Stimulated activated CD8-positive, alpha-beta memory T cell treated with anti-CD3 and anti-CD28 coated beads, Interleukin-7, amount 100 ng/mL, for 4 hours (primary cell): ENCODE results near the gene AK9.

Source experiments
- DNase-seq, 2 donors: peaks; one replicate each; pipeline ENCODE4 v3.0.0-alpha.2; 2020; ENCODE audit warnings: low read depth in 2 of 2

AK9 gene

DNA sequence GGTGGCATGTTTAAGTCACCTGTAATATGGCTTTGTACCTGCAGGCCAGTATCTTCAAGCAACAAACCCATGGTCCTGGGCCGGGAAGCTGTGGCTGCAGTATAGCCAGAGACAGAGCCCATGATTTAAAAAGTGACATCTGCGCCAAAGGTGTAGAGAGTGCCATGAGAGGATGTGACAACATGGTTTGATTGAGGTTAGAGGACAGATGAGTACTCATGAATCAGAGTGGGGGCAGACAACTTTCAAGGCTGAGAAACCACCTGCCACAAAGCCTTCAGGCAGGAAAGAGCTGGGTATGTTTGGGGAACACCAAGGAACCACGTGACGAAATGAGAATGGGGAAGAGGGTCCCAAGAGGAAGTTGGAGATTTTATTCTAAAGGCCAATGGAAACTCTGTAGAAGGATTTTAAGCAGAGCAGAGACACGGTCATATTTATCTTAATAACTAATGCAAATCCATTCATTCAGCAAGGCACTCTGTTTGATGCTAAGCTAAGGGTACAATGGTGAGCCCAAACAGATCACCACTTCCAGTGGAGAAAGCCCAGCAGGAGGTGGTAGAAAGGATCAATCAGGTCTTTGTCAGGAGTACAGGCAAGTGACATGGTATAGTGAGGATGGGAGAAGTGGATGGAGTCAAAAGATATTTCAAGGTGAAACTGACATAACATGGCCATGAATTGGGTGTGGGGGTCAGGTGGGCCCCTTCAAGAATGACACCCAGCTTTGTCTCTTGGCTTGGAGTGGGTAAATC is 232.0 kb downstream of the AK9 start:
- DNase-seq, result peak; percentile 31 to 36

- DNase-seq, result no peak
These were observed 233.4 kb downstream of the AK9 start for GRCh38 chr6:109457562-109457996.

GRCh38 chr6:109456710-109457561 is 234.1 kb downstream of the AK9 start:
- no peak for DNase-seq

DNA sequence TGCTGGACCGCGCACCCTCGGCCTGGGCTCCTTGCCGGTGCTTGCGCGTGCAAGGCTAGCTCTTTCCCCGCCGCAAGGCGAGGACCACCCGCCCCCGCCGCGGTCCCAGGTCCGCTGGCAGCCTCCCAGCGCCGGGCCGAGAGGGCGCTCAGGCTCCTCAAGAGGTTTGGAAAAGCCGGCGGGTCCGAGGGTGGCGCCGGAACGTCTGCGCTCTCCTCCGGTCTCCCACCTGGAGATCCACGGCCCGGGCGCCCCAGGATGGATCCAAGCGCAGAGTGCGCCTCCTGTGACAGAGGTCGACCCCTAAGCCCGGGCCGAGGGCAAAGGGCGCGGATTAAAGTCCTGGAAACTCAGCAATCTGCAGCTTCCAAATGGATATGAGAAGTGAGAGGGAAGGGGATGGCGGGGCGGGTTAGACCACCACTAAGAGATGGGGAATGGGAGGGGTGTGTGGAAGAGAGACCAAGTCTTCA is 234.9 kb downstream of the AK9 start:
- no peak for DNase-seq

GRCh38 chr6:109455437-109456110 is 235.4 kb downstream of the AK9 start, which contains the start of gene MICAL1:
MICAL1 (minus strand) TSS chr6:109455772; CDS start chr6:109454196, 1,576 bp downstream.
- DNase-seq, result peak; percentile 33 to 64

GRCh38 chr6:109454496-109455436 is 236.2 kb downstream of the AK9 start:
- DNase-seq, result peak; percentile 50 to 58

DNA sequence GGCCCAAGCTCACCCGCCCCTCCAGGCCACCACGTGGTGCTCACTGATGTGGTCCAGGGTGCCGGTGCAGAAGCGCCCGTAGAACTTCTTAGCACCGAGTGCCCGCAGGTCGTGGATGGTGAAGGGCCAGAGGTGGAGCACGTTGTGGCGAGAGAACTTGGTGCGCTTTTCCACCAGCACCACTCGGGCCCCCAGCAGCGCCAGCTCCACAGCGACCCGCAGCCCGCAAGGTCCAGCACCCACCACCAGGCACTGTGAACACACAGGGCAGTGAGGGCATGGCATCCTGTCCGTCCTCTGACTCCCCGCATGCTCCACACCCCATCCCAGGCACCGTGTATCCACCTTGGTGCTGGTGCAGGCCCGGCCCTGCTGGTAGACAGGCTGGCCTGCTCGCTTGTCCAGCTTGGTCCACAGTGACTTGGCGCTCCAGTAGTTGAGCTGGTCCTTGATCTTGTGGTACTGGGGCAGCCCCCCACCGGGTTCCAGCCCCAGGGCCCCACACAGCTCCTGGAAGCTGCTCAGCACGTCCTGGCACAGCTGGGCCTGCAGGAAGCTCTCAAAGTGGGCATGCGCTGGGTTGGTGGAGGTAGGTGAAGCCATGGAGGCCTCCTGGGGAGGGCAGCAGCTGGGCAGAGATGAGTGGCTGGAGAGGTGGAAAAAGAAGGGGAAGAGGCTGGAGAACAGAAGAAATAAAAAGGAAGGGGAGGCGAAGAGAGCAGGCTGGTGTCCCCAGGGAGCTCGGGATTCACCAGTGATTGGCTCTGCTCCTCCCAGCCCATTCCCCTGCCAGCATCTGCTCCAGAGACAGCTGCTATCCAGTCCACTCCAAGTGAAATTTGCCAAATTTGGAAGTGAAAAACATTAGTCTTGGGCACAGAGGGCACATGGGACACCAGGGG is 237.2 kb downstream of the AK9 start:
- DNase-seq, result no peak

DNA sequence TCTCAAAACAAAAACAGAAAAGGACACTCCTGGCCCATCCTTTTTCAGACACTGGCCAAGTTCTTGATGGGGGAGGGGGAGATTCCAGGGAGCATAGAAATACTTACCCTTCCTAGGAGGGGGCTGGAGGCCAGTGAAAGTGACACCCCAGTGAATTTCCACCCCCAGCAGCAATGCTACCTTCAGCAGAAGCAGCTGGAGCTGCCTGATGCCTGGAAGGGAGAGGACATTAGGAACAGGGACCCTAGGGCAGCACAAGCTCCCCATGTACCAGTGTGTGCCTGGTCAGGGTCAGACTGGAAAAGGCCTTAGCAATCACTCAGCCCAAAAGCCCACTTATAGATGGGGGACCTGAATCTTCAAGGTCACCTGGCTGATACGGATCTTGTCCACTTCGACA is 237.8 kb downstream of the AK9 start:
- DNase-seq, result no peak

DNA sequence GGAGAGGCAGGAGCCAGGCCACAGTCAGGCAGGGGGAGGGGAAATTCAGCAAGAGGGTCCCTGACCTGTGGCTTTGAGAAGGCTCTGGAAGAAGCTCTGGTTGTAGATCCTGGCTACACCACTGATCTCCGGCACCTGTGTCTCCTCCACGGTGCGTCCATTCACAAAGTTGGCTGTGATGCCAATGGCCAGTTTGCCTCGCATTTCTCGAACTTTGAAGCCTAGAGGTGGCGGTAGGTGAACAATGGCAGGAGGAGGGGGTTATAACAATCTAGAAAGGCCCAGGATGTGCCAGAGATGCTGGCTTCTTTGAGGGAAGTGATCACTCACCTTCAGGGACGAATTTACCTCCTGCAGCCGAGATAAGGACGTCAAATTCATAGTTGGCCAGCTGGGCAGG is 238.8 kb downstream of the AK9 start:
- no peak for DNase-seq

DNA sequence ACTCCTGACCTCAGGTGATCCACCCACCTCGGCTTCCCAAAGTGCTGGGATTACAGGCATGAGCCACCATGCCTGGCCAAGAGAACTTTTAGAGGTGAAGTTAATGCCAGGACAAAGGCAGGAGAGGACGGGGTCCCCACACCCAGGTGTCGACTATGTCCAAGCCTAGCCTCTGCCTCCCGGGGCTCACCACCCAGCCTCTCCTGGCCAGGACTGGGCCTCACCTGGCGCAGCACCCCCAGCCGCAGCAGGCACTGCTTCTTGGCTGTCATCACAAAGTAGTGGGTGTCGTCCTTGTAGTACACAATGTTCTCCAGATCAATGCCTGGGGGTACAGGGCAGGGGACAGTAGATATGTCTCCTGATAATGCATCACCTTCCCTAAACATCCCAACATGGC is 239.6 kb downstream of the AK9 start:
- no peak for DNase-seq

DNA sequence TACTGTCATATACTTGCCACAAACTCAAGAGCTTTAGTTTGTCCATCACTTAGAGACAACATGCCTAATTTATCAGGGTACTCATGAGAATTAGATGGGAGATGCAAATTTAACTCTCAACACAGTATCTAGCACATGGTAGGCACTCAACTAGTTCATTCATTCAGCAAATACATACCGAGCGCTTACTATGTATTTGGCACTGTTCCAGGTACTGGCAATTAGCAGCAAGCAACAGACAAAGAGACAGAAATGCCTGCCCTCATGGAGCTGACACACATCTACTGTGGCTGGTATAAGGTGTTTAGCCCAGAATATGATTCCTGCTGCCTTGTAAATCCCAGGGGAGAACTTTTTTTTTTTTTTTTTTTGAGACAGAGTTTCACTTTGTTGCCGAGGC is 240.2 kb downstream of the AK9 start:
- no peak for DNase-seq

DNA sequence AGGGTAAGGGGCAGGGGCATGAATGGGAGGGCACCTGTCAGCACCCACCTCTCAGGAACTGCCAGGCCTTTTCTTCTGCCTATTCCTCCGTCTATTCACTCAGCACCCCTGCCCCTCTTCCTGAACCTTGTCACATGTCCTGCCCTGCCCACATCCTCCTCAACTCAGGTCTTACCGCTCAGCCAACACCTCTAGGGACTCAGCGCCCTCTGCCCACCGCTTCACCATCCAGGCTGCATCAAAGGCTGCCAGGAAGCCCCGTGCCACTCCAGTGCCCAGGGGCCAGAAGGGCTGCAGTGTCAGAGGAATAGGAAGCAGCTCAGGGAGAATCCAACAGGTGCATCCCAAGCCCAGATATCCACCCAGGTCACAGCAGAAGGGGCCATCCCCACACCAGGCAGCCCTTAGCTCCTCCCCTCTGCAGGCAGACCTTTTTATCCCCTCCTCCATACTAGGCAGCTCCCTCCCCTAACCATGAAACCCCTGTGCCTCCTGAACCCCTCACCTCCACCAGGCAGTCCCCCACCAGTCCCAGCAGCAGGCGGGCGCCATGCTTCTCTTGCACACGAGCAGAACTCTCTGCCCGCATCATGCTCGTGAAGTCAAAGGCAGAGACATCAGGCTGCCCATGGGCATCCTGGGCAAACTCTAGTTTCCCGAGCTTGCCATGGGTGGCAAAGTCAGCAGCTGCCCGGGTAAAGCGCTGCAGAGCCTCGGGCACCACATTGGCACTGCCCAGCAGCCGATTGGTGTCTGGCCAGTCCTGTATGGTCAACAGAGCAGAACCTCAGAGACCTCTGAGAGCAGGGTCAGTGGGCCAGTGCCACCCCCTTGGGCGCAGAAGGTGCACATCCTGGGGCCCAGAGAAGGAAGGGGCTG is 241.0 kb downstream of the AK9 start:
- no peak for DNase-seq

GRCh38 chr6:109449064-109449794 is 241.8 kb downstream of the AK9 start:
- no peak for DNase-seq

- no peak for DNase-seq
These were observed 242.4 kb downstream of the AK9 start for GRCh38 chr6:109448615-109449014.

DNA sequence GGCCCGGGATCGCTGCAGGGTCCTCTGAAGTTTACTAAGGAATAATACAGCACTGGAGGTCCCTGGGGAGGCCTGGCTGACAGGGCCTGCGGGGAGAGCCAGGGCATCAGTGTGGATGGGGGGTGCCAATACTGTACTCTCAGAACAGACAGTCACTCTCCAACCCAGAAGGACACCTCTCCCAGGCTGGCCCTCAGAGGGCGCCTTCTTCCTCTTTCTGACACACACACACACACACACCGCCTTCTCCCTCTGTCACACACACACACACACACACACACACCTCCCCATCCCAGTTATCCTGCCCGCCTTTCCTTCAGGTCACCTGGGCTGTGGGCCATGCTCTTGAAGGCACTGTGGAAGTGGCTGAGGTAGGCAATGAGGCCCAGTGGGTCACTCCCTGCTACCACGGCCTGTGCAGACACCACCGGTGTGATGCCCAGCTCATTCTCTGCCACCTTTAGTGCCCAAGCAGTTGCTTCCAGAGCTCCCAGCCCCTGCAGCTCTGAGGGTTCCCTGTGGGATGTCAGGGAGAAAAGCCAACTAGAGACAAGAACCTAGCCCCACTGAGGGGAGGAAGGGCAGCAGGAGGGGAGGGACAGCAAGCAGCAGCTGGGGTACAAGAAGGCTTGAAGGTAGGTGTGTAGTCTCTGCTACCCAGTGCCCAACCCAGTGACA is 243.0 kb downstream of the AK9 start:
- DNase-seq, result no peak

DNA sequence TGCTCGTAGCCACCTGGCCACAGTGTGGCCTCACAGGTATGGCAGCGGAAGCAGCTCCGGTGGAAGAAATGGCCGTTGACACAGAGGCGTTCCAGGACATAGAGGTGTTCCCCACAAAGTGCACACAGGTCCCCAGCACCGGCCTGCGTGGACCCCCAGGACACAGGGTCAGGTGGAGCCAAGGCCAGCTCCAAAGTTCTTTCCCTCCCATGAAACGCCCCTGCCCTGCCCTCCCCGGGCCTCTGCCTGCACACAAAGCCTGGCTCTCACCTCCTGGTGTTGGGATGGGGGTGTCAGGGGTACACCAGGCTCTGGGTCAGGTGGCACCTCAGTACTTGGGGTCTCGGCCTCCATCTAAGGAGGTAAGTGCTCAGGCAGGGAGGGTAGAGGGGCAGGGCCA is 243.9 kb downstream of the AK9 start:
- no peak for DNase-seq

- no peak for DNase-seq
These were observed 244.5 kb downstream of the AK9 start for GRCh38 chr6:109446541-109446940.

DNA sequence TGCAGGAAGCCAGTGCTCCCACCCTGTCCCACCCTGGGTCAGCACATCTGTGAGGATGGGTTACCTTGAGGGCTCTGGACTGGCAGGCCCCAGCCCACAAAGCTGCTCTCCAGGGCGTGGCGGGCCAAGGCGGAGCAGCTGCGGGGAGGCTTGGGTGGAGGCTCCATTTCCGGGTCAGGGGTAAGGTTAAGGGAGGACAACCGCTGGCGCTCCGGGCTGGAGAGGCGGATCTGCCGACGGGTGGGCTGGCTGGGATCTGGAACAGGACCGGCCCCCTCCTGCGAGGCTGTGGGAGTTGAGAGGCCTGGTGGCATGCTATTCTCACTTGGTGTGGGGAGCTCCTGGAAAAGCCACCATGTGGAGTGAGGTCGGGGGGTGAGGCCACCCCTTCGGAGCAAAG is 244.9 kb downstream of the AK9 start:
- DNase-seq, result no peak
